Measurements from ENCODE around the gene OR7D2. TPM values are rescaled to one million over a fixed set of nuclear protein-coding genes. Genes with fewer than 3 reads are reported as not detected.

Gene OR7D2
- total and polyA plus RNA-seq, 7 experiments from 2014 or later, result 0.82 TPM; not detected in 6

GRCh38 chr19:9159891-9160290 lies 18.9 kb upstream of the OR7D2 start:
- H3K9me3 Mint-ChIP-seq, result peaks cover 0 to 96% (median 56%) of the 10 kb centered on the region in 11 donors
- CTCF ChIA-PET, result no interaction called here
- no peak overlapping the region for H3K27ac ChIP-seq (ENCODE audit: low read depth, low read length)
- POLR2A ChIA-PET, result no interaction called here
- no peaks in the 10 kb centered on the region for H3K4me1 ChIP-seq (ENCODE audit: control insufficient read depth in 2 of 2, insufficient read depth in 2 of 2, low read length in 2 of 2)
- peaks cover 0 to 11% (median 6%) of the 10 kb centered on the region in 7 donors for H3K4me1 Mint-ChIP-seq
- peaks cover 64 to 98% (median 95%) of the 10 kb centered on the region in 5 donors for H3K36me3 Mint-ChIP-seq
- no peak for DNase-seq
- intact Hi-C loops (cut with micrococcal nuclease), result no loop called here
- H3K27ac Mint-ChIP-seq, result peak overlapping the region in 1 of 9 donors; percentile 68
- H3K4me3 ChIP-seq (ENCODE audit: low read length), result no peak overlapping the region
- peak overlapping the region in 1 of 10 donors; percentile 76 for H3K4me3 Mint-ChIP-seq
- H3K9me3 ChIP-seq (ENCODE audit: control insufficient read depth in 2 of 3, low read length in 3 of 3), result peaks cover 0 to 41% (median 19%) of the 10 kb centered on the region in 3 experiments
- no peak for ATAC-seq
- H3K27me3 Mint-ChIP-seq, result no peaks in the 10 kb centered on the region
- no peaks in the 10 kb centered on the region for H3K27me3 ChIP-seq (ENCODE audit: control insufficient read depth in 2 of 2, insufficient read depth in 2 of 2, low read length in 2 of 2)
- H3K36me3 ChIP-seq (ENCODE audit: control insufficient read depth in 2 of 3, insufficient read depth in 3 of 3, low read length in 3 of 3), result peaks cover 36 to 88% (median 52%) of the 10 kb centered on the region in 3 experiments

- H3K4me3 Mint-ChIP-seq, result no peak overlapping the region
- H3K9me3 Mint-ChIP-seq, result peaks cover 0 to 95% (median 53%) of the 10 kb centered on the region in 11 donors
- ChIA-PET POLR2A (no interaction called here), CTCF (no interaction called here)
- Histone ChIP-seq H3K9me3 (ENCODE audit: control insufficient read depth in 2 of 3, low read length in 3 of 3) (peaks cover 0 to 34% (median 19%) of the 10 kb centered on the region in 3 experiments), H3K27ac (ENCODE audit: low read depth, low read length) (no peak overlapping the region), H3K4me1 (ENCODE audit: control insufficient read depth in 2 of 2, insufficient read depth in 2 of 2, low read length in 2 of 2) (no peaks in the 10 kb centered on the region), H3K36me3 (ENCODE audit: control insufficient read depth in 2 of 3, insufficient read depth in 3 of 3, low read length in 3 of 3) (peaks cover 36 to 80% (median 45%) of the 10 kb centered on the region in 3 experiments), H3K4me3 (ENCODE audit: low read length) (no peak overlapping the region), H3K27me3 (ENCODE audit: control insufficient read depth in 2 of 2, insufficient read depth in 2 of 2, low read length in 2 of 2) (no peaks in the 10 kb centered on the region)
- intact Hi-C loops (cut with micrococcal nuclease), result no loop called here
- H3K36me3 Mint-ChIP-seq, result peaks cover 54 to 97% (median 91%) of the 10 kb centered on the region in 5 donors
- DNase-seq, result no peak
- H3K27ac Mint-ChIP-seq, result no peak overlapping the region
- no peak for ATAC-seq
- peaks cover 0 to 3% (median 0%) of the 10 kb centered on the region in 7 donors for H3K4me1 Mint-ChIP-seq
- no peaks in the 10 kb centered on the region for H3K27me3 Mint-ChIP-seq
Observed at GRCh38 chr19:9161427-9161826, 17.4 kb upstream of the OR7D2 start.

DNA sequence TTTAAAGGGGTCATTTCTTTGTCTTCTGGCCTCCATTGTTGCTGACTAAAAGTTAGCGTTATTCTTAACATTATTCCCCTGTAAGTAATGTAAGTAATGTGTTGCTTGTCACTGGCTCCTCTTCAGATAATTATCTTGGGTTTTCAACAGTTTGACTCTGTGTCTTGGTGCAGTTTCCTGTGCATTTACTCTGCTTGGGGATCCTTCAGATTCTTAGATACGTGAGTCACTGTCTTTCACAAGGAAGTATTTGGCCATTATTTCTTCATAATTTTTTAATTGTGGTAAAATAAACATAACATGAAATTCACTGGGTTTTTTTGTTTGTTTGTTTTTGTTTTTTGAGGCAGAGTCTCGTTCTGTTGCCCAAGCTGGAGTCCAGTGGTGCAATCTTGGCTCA lies 13.5 kb upstream of the OR7D2 start:
- Mint-ChIP-seq H3K9me3 (peaks cover 0 to 95% (median 37%) of the 10 kb centered on the region in 11 donors), H3K36me3 (peaks cover 37 to 77% (median 69%) of the 10 kb centered on the region in 5 donors), H3K27ac (no peak overlapping the region), H3K4me3 (no peak overlapping the region), H3K27me3 (no peaks in the 10 kb centered on the region), H3K4me1 (peaks cover 0 to 3% (median 0%) of the 10 kb centered on the region in 7 donors)
- H3K4me1 ChIP-seq (ENCODE audit: control insufficient read depth in 2 of 2, insufficient read depth in 2 of 2, low read length in 2 of 2), result no peaks in the 10 kb centered on the region
- H3K36me3 ChIP-seq (ENCODE audit: control insufficient read depth in 2 of 3, insufficient read depth in 3 of 3, low read length in 3 of 3), result peaks cover 16 to 56% (median 17%) of the 10 kb centered on the region in 3 experiments
- H3K27me3 ChIP-seq (ENCODE audit: control insufficient read depth in 2 of 2, insufficient read depth in 2 of 2, low read length in 2 of 2), result no peaks in the 10 kb centered on the region
- H3K9me3 ChIP-seq (ENCODE audit: control insufficient read depth in 2 of 3, low read length in 3 of 3), result peaks cover 0 to 18% (median 12%) of the 10 kb centered on the region in 3 experiments
- DNase-seq (no peak), ATAC-seq (no peak)
- POLR2A ChIA-PET, result no interaction called here
- H3K27ac ChIP-seq (ENCODE audit: low read depth, low read length), result no peak overlapping the region
- CTCF ChIA-PET, result no interaction called here
- H3K4me3 ChIP-seq (ENCODE audit: low read length), result no peak overlapping the region
- intact Hi-C loops (cut with micrococcal nuclease), result no loop called here

DNA sequence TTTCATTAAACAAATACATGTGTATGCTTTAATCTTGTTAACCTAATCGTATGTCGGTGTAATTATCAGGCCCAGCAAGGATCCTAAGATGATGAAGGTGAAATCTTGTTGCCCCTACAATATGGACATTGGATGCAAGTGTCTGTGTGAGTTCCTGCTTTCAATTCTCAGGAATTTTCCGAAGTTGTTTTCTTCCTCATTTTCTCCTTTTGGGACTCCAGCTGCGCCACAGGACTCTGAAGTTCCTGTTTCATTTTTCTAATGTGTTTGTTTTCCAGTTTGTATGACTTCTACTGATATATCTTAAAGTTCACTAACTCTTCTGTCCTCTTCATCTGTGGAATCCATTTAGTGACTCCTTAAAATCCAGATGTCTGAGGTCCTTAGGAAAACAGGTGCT lies 11.9 kb upstream of the OR7D2 start:
- Mint-ChIP-seq H3K36me3 (peaks cover 21 to 61% (median 53%) of the 10 kb centered on the region in 5 donors), H3K4me3 (no peak overlapping the region), H3K27me3 (no peaks in the 10 kb centered on the region), H3K4me1 (peaks cover 0 to 3% (median 0%) of the 10 kb centered on the region in 7 donors), H3K27ac (no peak overlapping the region), H3K9me3 (peaks cover 0 to 90% (median 22%) of the 10 kb centered on the region in 11 donors)
- CTCF ChIA-PET, result no interaction called here
- Histone ChIP-seq H3K9me3 (ENCODE audit: control insufficient read depth in 2 of 3, low read length in 3 of 3) (peaks cover 0 to 3% (median 0%) of the 10 kb centered on the region in 3 experiments), H3K36me3 (ENCODE audit: control insufficient read depth in 2 of 3, insufficient read depth in 3 of 3, low read length in 3 of 3) (peaks cover under 1 to 41% (median 4%) of the 10 kb centered on the region in 3 experiments), H3K27me3 (ENCODE audit: control insufficient read depth in 2 of 2, insufficient read depth in 2 of 2, low read length in 2 of 2) (no peaks in the 10 kb centered on the region), H3K27ac (ENCODE audit: low read depth, low read length) (no peak overlapping the region), H3K4me3 (ENCODE audit: low read length) (no peak overlapping the region), H3K4me1 (ENCODE audit: control insufficient read depth in 2 of 2, insufficient read depth in 2 of 2, low read length in 2 of 2) (no peaks in the 10 kb centered on the region)
- POLR2A ChIA-PET, result no interaction called here
- DNase-seq, result no peak
- no peak for ATAC-seq
- intact Hi-C loops (cut with micrococcal nuclease), result no loop called here

DNA sequence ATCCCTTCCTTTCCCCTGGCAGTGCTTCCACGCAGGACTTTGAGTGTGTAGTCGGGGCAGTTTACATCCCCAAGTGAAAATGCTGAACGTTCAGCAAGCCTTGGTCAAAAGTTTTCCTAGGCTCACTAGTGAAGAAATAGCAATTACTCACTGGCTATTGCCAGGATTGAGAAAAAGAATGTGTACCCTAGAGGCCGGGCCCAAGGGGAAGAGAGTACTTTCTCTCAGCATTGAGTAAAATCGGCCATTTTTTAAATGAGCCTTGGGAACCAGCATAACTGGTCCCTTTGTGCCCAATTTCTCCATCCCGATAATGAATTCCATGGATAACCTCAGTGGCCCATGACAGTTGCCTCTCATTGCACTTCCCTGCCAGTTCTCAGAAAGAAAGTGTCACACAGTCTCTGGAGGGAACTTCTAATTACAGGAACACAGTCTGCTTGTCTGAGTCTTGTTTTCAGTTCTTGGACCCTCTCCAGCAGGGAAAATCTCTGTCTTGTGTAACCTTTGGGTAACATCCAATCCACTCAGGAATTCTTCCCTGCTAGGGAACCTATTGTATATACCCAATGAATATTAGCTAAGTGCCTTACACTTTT lies 7.3 kb upstream of the OR7D2 start:
- Mint-ChIP-seq H3K36me3 (peaks cover 4 to 29% (median 13%) of the 10 kb centered on the region in 5 donors), H3K9me3 (peaks cover 0 to 71% (median 8%) of the 10 kb centered on the region in 11 donors), H3K4me1 (peaks cover 0 to 2% (median 0%) of the 10 kb centered on the region in 7 donors), H3K27me3 (no peaks in the 10 kb centered on the region), H3K4me3 (no peak overlapping the region), H3K27ac (no peak overlapping the region)
- Histone ChIP-seq H3K4me3 (ENCODE audit: low read length) (no peak overlapping the region), H3K36me3 (ENCODE audit: control insufficient read depth in 2 of 3, insufficient read depth in 3 of 3, low read length in 3 of 3) (peaks cover 0 to 13% (median 0%) of the 10 kb centered on the region in 3 experiments), H3K27me3 (ENCODE audit: control insufficient read depth in 2 of 2, insufficient read depth in 2 of 2, low read length in 2 of 2) (no peaks in the 10 kb centered on the region), H3K4me1 (ENCODE audit: control insufficient read depth in 2 of 2, insufficient read depth in 2 of 2, low read length in 2 of 2) (no peaks in the 10 kb centered on the region), H3K9me3 (ENCODE audit: control insufficient read depth in 2 of 3, low read length in 3 of 3) (no peaks in the 10 kb centered on the region), H3K27ac (ENCODE audit: low read depth, low read length) (no peak overlapping the region)
- ChIA-PET POLR2A (no interaction called here), CTCF (no interaction called here)
- ATAC-seq, result no peak
- no peak for DNase-seq
- intact Hi-C loops (cut with micrococcal nuclease), result no loop called here

GRCh38 chr19:9175326-9175725 lies 3.5 kb upstream of the OR7D2 start:
- Histone ChIP-seq H3K9me3 (ENCODE audit: control insufficient read depth in 2 of 3, low read length in 3 of 3) (no peaks in the 10 kb centered on the region), H3K27ac (ENCODE audit: low read depth, low read length) (no peak overlapping the region), H3K27me3 (ENCODE audit: control insufficient read depth in 2 of 2, insufficient read depth in 2 of 2, low read length in 2 of 2) (no peaks in the 10 kb centered on the region), H3K36me3 (ENCODE audit: control insufficient read depth in 2 of 3, insufficient read depth in 3 of 3, low read length in 3 of 3) (no peaks in the 10 kb centered on the region), H3K4me3 (ENCODE audit: low read length) (no peak overlapping the region), H3K4me1 (ENCODE audit: control insufficient read depth in 2 of 2, insufficient read depth in 2 of 2, low read length in 2 of 2) (no peaks in the 10 kb centered on the region)
- H3K36me3 Mint-ChIP-seq, result peaks cover 0 to 32% (median 4%) of the 10 kb centered on the region in 5 donors
- peaks cover 0 to 46% (median 10%) of the 10 kb centered on the region in 11 donors for H3K9me3 Mint-ChIP-seq
- DNase-seq, result no peak
- H3K4me3 Mint-ChIP-seq, result no peak overlapping the region
- no peak overlapping the region for H3K27ac Mint-ChIP-seq
- ChIA-PET CTCF (no interaction called here), POLR2A (no interaction called here)
- H3K4me1 Mint-ChIP-seq, result no peaks in the 10 kb centered on the region
- H3K27me3 Mint-ChIP-seq, result peaks cover 0 to 11% (median 9%) of the 10 kb centered on the region in 5 donors
- ATAC-seq, result no peak
- intact Hi-C loops (cut with micrococcal nuclease), result no loop called here

DNA sequence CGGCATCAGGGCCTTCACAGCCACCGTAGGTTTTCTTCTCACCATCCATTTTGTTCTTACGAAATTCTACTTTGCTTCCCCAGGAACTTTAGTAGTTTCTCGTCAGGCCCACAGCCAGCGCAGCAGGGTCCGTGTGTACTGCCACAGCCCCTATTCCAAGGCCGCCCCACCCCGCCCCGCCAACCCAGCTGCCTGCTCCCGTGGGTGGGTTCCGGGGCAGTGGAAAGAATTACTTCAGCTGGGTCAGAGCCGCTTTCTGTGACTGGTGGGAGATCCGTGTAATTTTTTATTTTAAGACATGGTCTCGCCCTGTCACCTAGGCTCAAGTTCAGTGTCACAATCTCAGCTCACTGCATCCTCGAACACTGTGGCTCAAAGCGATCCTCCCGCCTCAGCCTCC lies 4.2 kb downstream of the OR7D2 start:
- Mint-ChIP-seq H3K4me1 (no peaks in the 10 kb centered on the region), H3K27me3 (peaks cover 0 to 17% (median 4%) of the 10 kb centered on the region in 5 donors), H3K27ac (no peak overlapping the region), H3K36me3 (peaks cover 0 to 30% (median 0%) of the 10 kb centered on the region in 5 donors), H3K4me3 (no peak overlapping the region), H3K9me3 (peaks cover 0 to 28% (median 6%) of the 10 kb centered on the region in 11 donors)
- ChIA-PET CTCF (no interaction called here), POLR2A (no interaction called here)
- Histone ChIP-seq H3K36me3 (ENCODE audit: control insufficient read depth in 2 of 3, insufficient read depth in 3 of 3, low read length in 3 of 3) (no peaks in the 10 kb centered on the region), H3K27ac (ENCODE audit: low read depth, low read length) (no peak overlapping the region), H3K4me1 (ENCODE audit: control insufficient read depth in 2 of 2, insufficient read depth in 2 of 2, low read length in 2 of 2) (no peaks in the 10 kb centered on the region), H3K4me3 (ENCODE audit: low read length) (no peak overlapping the region), H3K9me3 (ENCODE audit: control insufficient read depth in 2 of 3, low read length in 3 of 3) (no peaks in the 10 kb centered on the region), H3K27me3 (ENCODE audit: control insufficient read depth in 2 of 2, insufficient read depth in 2 of 2, low read length in 2 of 2) (no peaks in the 10 kb centered on the region)
- DNase-seq (no peak), ATAC-seq (no peak)
- intact Hi-C loops (cut with micrococcal nuclease), result no loop called here

All from naive thymus-derived CD4-positive, alpha-beta T cell (primary cell).